HEK293T (cell line): ENCODE results near the gene UBE3D.

Source experiments
- BHLHE40 ChIP-seq: fragments of 450-650 bp; IDR thresholded peaks from 2 replicates; pipeline ENCODE4 v1.6.1; 2016; ENCODE audit warnings: mild to moderate bottlenecking, moderate library complexity, borderline replicate concordance
- CTBP1 ChIP-seq: fragments of 450-650 bp; IDR thresholded peaks from 2 replicates; pipeline ENCODE4 v1.6.1; 2016; ENCODE audit warnings: borderline replicate concordance
- FOXK2 ChIP-seq: fragments of 450-650 bp; IDR thresholded peaks from 2 replicates; pipeline ENCODE4 v1.6.1; 2016; ENCODE audit warnings: mild to moderate bottlenecking
- FOXM1 ChIP-seq: fragments of 450-650 bp; IDR thresholded peaks from 2 replicates; pipeline ENCODE4 v1.6.1; 2017; ENCODE audit warnings: mild to moderate bottlenecking, borderline replicate concordance
- L3MBTL2 ChIP-seq: fragments of 450-650 bp; conservative IDR thresholded peaks from 2 replicates; pipeline ENCODE4 v1.6.1; 2016; ENCODE audit warnings: mild to moderate bottlenecking
- NFRKB ChIP-seq: fragments of 450-650 bp; IDR thresholded peaks from 2 replicates; pipeline ENCODE4 v1.6.1; 2016; ENCODE audit warnings: mild to moderate bottlenecking, moderate library complexity
- SP1 ChIP-seq: fragments of 450-650 bp; IDR thresholded peaks from 2 replicates; pipeline ENCODE4 v1.6.1; 2017
- TARDBP ChIP-seq: fragments of 450-650 bp; IDR thresholded peaks from 2 replicates; pipeline ENCODE4 v1.6.1; 2016
- ZNF384 ChIP-seq: fragments of 450-650 bp; IDR thresholded peaks from 2 replicates; pipeline ENCODE4 v1.6.1; 2016

- no peak for TF ChIP-seq SP1
- TF ChIP-seq NFRKB: no peak
- no peak for TF ChIP-seq FOXK2
- no peak for TF ChIP-seq FOXM1
- no peak for TF ChIP-seq L3MBTL2
- no peak for TF ChIP-seq CTBP1
- TF ChIP-seq BHLHE40: no peak
- TF ChIP-seq TARDBP: no peak
- TF ChIP-seq ZNF384: no peak
These were observed 80.9 kb downstream of the UBE3D start for GRCh38 chr6:82984720-82985119.
